Measurements from ENCODE around the gene PPP2R2B.

DNA sequence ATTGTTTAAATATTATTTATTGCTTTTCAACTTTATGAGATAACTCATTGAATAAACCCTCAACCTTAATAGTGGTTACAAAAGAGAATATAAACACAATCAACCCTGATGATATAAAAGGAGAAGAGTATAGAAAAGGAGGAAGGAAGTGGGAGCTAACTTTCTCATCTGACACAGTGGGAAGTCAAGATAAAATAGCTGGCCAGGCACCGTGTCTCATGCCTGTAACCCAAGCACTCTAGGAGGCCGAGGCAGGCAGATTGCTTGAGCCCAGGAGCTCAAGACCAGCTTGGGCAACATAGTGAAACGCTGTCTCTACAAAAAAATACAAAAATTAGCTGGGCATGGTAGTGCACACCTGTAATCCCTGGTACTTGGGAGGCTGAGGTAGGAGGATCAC is 93.5 kb downstream of the PPP2R2B start:
- TF ChIP-seq EP300 (IDR thresholded peaks at IDR 0.05; ENCODE audit: borderline replicate concordance) (no peak), ZBTB7A (IDR thresholded peaks at IDR 0.05; ENCODE audit: low read depth) (no peak), TAF1 (IDR thresholded peaks at IDR 0.05; ENCODE audit: low read depth) (no peak), CREB1 (IDR thresholded peaks at IDR 0.05; ENCODE audit: low read depth) (no peak), RAD21 (IDR thresholded peaks at IDR 0.05; ENCODE audit: low read depth) (no peak), CEBPB (IDR thresholded peaks at IDR 0.05) (no peak), FOXM1 (IDR thresholded peaks at IDR 0.05; ENCODE audit: borderline replicate concordance, low read depth) (no peak), NFIC (IDR thresholded peaks at IDR 0.05) (no peak)
- TF ChIP-seq, protein P1, sequence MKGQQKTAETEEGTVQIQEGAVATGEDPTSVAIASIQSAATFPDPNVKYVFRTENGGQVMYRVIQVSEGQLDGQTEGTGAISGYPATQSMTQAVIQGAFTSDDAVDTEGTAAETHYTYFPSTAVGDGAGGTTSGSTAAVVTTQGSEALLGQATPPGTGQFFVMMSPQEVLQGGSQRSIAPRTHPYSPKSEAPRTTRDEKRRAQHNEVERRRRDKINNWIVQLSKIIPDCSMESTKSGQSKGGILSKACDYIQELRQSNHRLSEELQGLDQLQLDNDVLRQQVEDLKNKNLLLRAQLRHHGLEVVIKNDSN (IDR thresholded peaks at IDR 0.05) = no peak
- TF ChIP-seq, protein P2, sequence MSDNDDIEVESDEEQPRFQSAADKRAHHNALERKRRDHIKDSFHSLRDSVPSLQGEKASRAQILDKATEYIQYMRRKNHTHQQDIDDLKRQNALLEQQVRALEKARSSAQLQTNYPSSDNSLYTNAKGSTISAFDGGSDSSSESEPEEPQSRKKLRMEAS (IDR thresholded peaks at IDR 0.05) = no peak
- TF ChIP-seq, protein P3, sequence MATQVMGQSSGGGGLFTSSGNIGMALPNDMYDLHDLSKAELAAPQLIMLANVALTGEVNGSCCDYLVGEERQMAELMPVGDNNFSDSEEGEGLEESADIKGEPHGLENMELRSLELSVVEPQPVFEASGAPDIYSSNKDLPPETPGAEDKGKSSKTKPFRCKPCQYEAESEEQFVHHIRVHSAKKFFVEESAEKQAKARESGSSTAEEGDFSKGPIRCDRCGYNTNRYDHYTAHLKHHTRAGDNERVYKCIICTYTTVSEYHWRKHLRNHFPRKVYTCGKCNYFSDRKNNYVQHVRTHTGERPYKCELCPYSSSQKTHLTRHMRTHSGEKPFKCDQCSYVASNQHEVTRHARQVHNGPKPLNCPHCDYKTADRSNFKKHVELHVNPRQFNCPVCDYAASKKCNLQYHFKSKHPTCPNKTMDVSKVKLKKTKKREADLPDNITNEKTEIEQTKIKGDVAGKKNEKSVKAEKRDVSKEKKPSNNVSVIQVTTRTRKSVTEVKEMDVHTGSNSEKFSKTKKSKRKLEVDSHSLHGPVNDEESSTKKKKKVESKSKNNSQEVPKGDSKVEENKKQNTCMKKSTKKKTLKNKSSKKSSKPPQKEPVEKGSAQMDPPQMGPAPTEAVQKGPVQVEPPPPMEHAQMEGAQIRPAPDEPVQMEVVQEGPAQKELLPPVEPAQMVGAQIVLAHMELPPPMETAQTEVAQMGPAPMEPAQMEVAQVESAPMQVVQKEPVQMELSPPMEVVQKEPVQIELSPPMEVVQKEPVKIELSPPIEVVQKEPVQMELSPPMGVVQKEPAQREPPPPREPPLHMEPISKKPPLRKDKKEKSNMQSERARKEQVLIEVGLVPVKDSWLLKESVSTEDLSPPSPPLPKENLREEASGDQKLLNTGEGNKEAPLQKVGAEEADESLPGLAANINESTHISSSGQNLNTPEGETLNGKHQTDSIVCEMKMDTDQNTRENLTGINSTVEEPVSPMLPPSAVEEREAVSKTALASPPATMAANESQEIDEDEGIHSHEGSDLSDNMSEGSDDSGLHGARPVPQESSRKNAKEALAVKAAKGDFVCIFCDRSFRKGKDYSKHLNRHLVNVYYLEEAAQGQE (IDR thresholded peaks at IDR 0.05; ENCODE audit: low read depth) = no peak
